Sigmoid colon (tissue), 7 donors: ENCODE data around the gene LCN1. TPM values are rescaled to one million over a fixed set of nuclear protein-coding genes. Genes with fewer than 3 reads are reported as not detected.
A peak's percentile ranks its signal among the peaks of the same experiment; 100 is the strongest.
"Not testable (repeated sequence)": the region's sequence is repeated elsewhere in the genome, so short reads cannot be mapped to it uniquely, and the experiment has no call there.

Experiments
- DNase-seq: peaks from one replicate; pipeline ENCODE4 v3.0.0-alpha.2; 2019
- H3K27ac ChIP-seq, 4 donors: fragments of 200-600 bp; sonication (generic); one replicate each; pipeline ENCODE4 v1.5.1; 2016 to 2019; ENCODE audit warnings: mild to moderate bottlenecking in 1 of 4
- H3K27me3 ChIP-seq, 3 donors: fragments of 200-600 bp; sonication (generic); one replicate each; pipeline ENCODE4 v1.5.1; 2019; ENCODE audit warnings: mild to moderate bottlenecking in 1 of 3
- H3K36me3 ChIP-seq, 4 donors: fragments of 200-600 bp; sonication (generic); one replicate each; pipeline ENCODE4 v1.5.1; 2016 to 2019
- H3K4me1 ChIP-seq, 4 donors: fragments of 200-600 bp; sonication (generic); one replicate each; pipeline ENCODE4 v1.5.1; 2017 to 2019
- H3K4me3 ChIP-seq, 4 donors: fragments of 200-600 bp; sonication (generic); one replicate each; pipeline ENCODE4 v1.5.1; 2017 to 2019; ENCODE audit warnings: mild to moderate bottlenecking in 2 of 4, moderate library complexity in 1 of 4
- H3K9me3 ChIP-seq, 4 donors: fragments of 200-600 bp in 3 of 4; sonication (generic) in 3 of 4; one replicate each; pipeline versions ENCODE4 v1.5.1 to v1.6.1; 2013 to 2019
- EP300 ChIP-seq, 4 donors: sonication (generic); formaldehyde crosslinking; IDR thresholded peaks; one replicate each; pipeline ENCODE4 v1.6.1; 2017; ENCODE audit warnings: antibody characterized with exemption in 4 of 4
- POLR2A ChIP-seq, 2 donors: fragments of 450-650 bp; IDR thresholded peaks; one replicate each; pipeline ENCODE4 v1.6.1; 2016; ENCODE audit warnings: antibody characterized with exemption in 2 of 2, mild to moderate bottlenecking in 2 of 2, moderate library complexity in 2 of 2
- POLR2AphosphoS5 ChIP-seq, 4 donors: sonication (generic); formaldehyde crosslinking; IDR thresholded peaks; one replicate each; pipeline ENCODE4 v1.6.1; 2017; ENCODE audit warnings: antibody characterized with exemption in 4 of 4
- WGBS, 2 donors: extraction: QIAGEN DNeasy Blood & Tissue Kit; methylation state at CpG; one replicate each; pipeline ENCODE4 v1.1.7; 2013; 5-methylcytosine and 5-hydroxymethylcytosine counted together
- intact Hi-C: fragments of 100-400 bp; cut with DNase I; formaldehyde crosslinking; loops from one replicate; pipeline ENCODE4 v1.15.1; 2023
- polyA plus RNA-seq, 3 donors: library from polyadenylated mRNA; stranded (reverse); fragments of 200-250 nt; gene quantifications; one replicate each; pipeline ENCODE4 v1.2.3, GENCODE V29; 2013
- total RNA-seq, 4 donors: library from RNA; depleted of rRNA; stranded (reverse); fragments of >200 nt; gene quantifications; one replicate each; pipeline ENCODE4 v1.1.0, GENCODE V29; 2016
- TF ChIP-seq, protein P1 (sequence below), 4 experiments: fragments of 450-650 bp in 3 of 4; fragments of 200-600 bp in 1 of 4; IDR thresholded peaks; one replicate each; pipeline ENCODE4 v1.5.1; 2016 to 2019; ENCODE audit warnings: antibody characterized with exemption in 4 of 4, mild to moderate bottlenecking in 3 of 4, moderate library complexity in 2 of 4
- donor health status: healthy with polysubstance abuse.
- donor health status: Bipolar disorder and iron deficiency.
- donor health status: healthy.

LCN1 gene
- total and polyA plus RNA-seq, 7 donors: 0.10 TPM; not detected in 6

DNA sequence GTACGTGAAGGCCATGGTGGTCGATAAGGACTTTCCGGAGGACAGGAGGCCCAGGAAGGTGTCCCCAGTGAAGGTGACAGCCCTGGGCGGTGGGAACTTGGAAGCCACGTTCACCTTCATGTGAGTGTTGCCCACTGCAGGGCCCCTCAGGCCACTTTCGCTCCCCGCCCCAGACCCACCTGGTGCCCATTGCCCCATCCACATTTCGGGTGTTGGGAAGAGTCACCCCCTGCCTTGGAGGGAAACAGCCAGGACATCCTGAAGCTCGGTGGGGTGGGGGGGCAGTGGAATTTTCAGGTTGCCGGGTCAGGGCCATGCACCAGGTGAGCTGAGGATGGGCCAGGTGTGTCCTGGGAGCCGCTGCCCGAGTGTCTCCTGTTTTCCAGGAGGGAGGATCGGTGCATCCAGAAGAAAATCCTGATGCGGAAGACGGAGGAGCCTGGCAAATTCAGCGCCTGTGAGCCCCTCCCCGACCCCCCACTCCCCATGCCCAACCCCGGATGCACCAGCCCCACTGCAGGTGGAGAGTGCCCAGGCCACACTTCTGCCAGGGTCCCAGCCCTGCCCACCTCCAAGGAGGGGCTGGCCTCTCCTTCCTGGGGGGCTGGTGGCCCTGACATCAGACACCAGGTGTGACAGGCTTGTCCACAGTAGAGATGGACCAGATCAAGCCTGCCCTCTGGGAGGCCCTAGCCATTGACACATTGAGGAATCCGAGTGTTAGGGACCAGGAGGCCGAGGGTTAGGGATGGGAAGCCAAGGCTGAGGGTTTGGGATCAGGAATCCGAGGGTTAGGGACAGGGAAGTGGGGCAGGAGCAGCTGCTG is 25.8 kb downstream of the LCN1 start:
- peak; percentile 30 for DNase-seq
- H3K4me1 ChIP-seq, H3K36me3 ChIP-seq, H3K4me3 ChIP-seq, H3K27ac ChIP-seq, H3K9me3 ChIP-seq, intact Hi-C loops, H3K27me3 ChIP-seq: not testable (repeated sequence)
- WGBS, 2 donors: 71 to 86% methylated on average over 20 of the region's 21 CpGs

DNA sequence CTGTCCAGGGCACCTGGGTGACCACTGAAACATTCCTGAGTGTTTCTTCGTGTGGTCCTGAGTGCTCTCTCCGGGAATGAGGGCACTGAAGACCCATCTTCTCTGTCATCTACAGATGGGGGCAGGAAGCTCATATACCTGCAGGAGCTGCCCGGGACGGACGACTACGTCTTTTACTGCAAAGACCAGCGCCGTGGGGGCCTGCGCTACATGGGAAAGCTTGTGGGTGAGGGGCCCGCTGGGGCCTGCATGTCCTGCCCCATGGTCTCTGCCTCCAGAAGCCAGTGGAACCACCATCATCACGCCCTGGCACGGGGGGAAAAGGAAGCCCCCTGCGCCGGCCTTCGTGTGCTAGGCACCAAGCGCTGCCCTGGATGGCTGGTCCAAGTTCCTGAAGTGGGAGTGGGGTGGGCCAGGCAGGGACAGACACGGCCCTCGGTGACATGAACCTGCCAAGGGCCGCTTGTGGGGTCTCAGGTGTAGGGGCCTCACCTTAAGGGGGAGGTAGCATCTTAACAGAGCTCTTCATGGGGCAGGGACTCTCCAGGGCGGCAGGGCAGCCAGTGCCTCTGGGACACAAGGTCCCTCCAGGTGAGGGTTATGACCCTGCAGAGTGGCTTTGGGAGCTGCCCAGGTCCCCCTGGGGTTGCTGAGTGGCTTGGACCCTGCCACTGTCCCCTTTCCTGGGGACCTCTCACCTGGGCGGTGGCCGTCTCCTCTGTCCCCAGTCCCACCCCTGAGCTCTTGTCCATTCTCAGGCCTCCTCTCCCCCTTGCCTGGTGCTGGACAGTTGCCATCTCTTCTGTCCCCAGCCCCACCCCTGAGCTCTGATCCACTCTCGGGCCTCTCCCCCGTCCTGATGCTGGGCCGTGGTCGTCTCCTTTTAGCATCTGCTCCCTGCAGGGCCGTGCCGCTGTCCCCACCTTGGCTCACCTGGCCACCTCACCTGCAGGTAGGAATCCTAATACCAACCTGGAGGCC is 26.8 kb downstream of the LCN1 start:
- Histone ChIP-seq H3K4me3 (no peak overlapping the region), H3K4me1 (no peaks in the 10 kb centered on the region), H3K36me3 (no peaks in the 10 kb centered on the region), H3K27me3 (no peaks in the 10 kb centered on the region), H3K9me3 (peaks cover 0 to 1% (median 0%) of the 10 kb centered on the region in 4 donors), H3K27ac (no peak overlapping the region)
- TF ChIP-seq POLR2AphosphoS5 (IDR thresholded peaks at IDR 0.05) (no peak), POLR2A (IDR thresholded peaks at IDR 0.05) (no peak), EP300 (IDR thresholded peaks at IDR 0.05) (no peak)
- TF ChIP-seq, protein P1, sequence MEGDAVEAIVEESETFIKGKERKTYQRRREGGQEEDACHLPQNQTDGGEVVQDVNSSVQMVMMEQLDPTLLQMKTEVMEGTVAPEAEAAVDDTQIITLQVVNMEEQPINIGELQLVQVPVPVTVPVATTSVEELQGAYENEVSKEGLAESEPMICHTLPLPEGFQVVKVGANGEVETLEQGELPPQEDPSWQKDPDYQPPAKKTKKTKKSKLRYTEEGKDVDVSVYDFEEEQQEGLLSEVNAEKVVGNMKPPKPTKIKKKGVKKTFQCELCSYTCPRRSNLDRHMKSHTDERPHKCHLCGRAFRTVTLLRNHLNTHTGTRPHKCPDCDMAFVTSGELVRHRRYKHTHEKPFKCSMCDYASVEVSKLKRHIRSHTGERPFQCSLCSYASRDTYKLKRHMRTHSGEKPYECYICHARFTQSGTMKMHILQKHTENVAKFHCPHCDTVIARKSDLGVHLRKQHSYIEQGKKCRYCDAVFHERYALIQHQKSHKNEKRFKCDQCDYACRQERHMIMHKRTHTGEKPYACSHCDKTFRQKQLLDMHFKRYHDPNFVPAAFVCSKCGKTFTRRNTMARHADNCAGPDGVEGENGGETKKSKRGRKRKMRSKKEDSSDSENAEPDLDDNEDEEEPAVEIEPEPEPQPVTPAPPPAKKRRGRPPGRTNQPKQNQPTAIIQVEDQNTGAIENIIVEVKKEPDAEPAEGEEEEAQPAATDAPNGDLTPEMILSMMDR (IDR thresholded peaks at IDR 0.05): no peak
- 69 to 78% methylated on average over 28 of the region's 28 CpGs for WGBS, 2 donors
- peak; percentile 54 for DNase-seq
- intact Hi-C loops: no loop called here

DNA sequence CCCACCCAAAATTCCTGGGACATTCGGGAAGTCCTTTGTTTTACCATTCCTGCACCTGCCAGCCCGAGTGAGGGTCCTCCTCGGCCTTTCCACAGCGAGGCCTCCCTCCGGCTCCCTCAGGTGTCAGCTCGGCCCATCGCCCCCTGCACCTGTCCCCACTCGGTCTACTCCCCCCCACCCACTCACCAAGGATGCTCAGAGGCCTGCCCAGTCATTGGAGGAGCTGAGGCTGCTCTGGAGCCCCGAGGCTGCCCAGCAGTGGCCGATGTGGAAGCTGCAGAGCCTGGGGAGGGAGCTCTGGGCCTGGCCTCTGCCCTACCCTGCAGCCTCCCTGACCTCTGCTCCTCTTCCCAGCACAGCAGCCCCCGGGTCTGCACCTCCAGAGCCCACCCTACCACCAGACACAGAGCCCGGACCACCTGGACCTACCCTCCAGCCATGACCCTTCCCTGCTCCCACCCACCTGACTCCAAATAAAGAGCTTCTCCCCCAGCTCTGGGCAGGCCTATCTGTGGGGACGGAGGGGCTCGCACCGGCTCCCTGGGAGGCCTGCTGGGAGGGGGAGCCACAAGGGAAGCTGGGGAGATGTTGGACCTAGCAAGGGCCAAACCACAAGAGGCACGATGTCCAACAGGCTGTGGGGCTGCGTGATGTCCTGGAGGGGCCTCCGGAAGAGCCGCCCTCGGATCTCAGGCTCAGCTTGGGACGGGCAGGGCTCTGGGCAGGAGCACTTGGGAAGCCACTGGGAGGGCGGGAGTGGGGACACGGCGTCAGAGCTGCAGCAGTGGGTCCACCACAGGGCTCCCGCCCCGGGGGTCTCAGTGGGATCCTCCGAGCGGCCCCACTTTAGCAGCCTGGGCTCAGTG is 28.5 kb downstream of the LCN1 start:
- H3K4me3 ChIP-seq, H3K9me3 ChIP-seq, intact Hi-C loops, H3K27me3 ChIP-seq, DNase-seq, H3K36me3 ChIP-seq, H3K4me1 ChIP-seq, H3K27ac ChIP-seq: not testable (repeated sequence)
- 75 to 81% methylated on average over 27 to 28 of the region's 28 CpGs for WGBS, 2 donors

DNA sequence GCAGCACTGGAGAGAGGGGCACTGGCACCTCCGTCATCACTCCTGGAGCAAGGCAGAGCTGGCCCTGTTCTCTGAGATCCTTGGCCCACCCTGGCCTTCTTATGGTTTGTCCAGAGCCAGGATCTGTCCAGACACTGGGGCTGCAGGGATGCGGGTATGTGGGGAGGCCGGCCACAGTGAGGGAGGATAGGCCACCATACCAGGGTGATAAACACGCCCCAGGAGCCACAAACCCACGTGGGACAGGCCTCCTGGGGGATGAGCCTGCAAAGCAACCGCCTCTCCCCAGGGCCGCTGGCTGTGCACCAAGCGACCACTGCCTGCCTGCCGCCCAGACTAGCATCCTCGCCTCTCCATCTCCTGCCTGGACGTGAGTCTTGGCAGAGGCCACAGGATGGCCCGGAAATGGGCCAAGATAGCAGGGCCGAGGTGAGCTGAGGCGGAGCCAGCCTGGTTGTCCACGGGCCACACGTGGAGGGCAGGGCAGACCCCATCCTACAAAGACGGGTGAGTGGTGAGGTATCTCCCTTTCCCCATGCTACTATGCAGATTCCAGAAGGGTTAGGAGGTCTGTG is 29.2 kb downstream of the LCN1 start:
- 69 to 82% methylated on average over 17 of the region's 17 CpGs for WGBS, 2 donors
- no peaks in the 10 kb centered on the region for H3K27me3 ChIP-seq
- no peak overlapping the region for H3K4me3 ChIP-seq
- TF ChIP-seq, protein P1 (IDR thresholded peaks at IDR 0.05): no peak
- TF ChIP-seq EP300 (IDR thresholded peaks at IDR 0.05) (no peak), POLR2A (IDR thresholded peaks at IDR 0.05) (no peak), POLR2AphosphoS5 (IDR thresholded peaks at IDR 0.05) (no peak)
- H3K9me3 ChIP-seq: no peaks in the 10 kb centered on the region
- no peaks in the 10 kb centered on the region for H3K36me3 ChIP-seq
- intact Hi-C loops: no loop called here
- no peaks in the 10 kb centered on the region for H3K4me1 ChIP-seq
- DNase-seq: no peak
- no peak overlapping the region for H3K27ac ChIP-seq

DNA sequence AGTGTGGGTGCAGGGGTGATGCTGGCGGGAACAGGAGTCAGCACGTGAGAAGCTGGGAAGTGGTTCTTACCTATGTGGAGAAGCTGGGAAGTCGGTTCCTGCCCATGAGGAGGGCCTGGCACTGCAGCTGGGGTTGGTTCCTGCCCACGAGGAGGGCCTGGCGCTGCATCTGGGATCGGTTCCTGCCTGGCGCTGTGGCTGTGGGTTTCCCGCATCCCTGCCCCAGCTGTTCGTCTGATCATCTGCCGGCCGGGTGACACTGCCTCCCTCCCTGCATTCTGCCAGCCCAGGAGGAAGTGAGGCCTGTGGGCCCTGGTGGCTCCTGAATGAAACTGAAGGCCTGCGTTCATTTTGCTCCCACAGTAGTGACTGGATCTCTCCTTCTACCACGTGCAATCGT is 29.8 kb downstream of the LCN1 start:
- H3K27ac ChIP-seq: no peak overlapping the region
- no peaks in the 10 kb centered on the region for H3K36me3 ChIP-seq
- whole genome bisulfite sequencing, 2 donors: 57 to 60% methylated on average over 14 of the region's 14 CpGs
- H3K27me3 ChIP-seq: no peaks in the 10 kb centered on the region
- DNase-seq: no peak
- H3K9me3 ChIP-seq: no peaks in the 10 kb centered on the region
- intact Hi-C loops: no loop called here
- no peak for TF ChIP-seq POLR2AphosphoS5 (IDR thresholded peaks at IDR 0.05)
- TF ChIP-seq POLR2A (IDR thresholded peaks at IDR 0.05): no peak
- TF ChIP-seq, protein P1 (IDR thresholded peaks at IDR 0.05): no peak
- no peak for TF ChIP-seq EP300 (IDR thresholded peaks at IDR 0.05)
- no peaks in the 10 kb centered on the region for H3K4me1 ChIP-seq
- no peak overlapping the region for H3K4me3 ChIP-seq
